Inflammatory macrophage treated with lipopolysaccharide for 1 hour (primary cell): Measurements from ENCODE around the gene MMP14.
"Not testable (repeated sequence)": the region's sequence is repeated elsewhere in the genome, so short reads cannot be mapped to it uniquely, and the experiment has no call there.

Experiments
- DNase-seq, 2 donors: peaks; one replicate each; pipeline ENCODE4 v3.0.0-alpha.2; 2020 to 2022

MMP14 gene

GRCh38 chr14:22814941-22815713, 21.3 kb upstream of the MMP14 start, which contains the start of gene SLC7A7:
Gene SLC7A7, minus strand, starts transcription at chr14:22815435. Its CDS starts 2,037 bp downstream, at chr14:22813398.
- peak; percentile 33 to 59 for DNase-seq

- DNase-seq = no peak
Observed at GRCh38 chr14:22819151-22819988, 17.0 kb upstream of the MMP14 start.

DNA sequence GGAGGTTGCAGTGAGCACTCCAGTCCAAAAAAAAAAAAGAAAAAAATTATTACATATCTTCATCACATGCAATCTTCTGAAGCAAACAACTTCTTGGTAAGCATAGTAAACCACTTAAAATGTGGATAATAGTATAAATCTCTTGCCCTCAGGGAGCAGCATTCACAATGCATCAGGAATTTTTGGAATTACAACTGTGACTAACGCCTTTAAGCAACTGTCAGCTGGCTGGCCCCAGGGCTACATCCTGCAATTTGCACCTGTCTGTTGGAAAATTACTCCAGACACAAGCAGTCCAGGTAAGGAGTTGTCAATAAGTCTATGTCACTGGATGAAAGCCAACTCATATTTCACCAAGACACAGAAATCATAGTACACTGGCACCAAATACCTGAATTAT, 15.7 kb upstream of the MMP14 start:
- no peak for DNase-seq

DNA sequence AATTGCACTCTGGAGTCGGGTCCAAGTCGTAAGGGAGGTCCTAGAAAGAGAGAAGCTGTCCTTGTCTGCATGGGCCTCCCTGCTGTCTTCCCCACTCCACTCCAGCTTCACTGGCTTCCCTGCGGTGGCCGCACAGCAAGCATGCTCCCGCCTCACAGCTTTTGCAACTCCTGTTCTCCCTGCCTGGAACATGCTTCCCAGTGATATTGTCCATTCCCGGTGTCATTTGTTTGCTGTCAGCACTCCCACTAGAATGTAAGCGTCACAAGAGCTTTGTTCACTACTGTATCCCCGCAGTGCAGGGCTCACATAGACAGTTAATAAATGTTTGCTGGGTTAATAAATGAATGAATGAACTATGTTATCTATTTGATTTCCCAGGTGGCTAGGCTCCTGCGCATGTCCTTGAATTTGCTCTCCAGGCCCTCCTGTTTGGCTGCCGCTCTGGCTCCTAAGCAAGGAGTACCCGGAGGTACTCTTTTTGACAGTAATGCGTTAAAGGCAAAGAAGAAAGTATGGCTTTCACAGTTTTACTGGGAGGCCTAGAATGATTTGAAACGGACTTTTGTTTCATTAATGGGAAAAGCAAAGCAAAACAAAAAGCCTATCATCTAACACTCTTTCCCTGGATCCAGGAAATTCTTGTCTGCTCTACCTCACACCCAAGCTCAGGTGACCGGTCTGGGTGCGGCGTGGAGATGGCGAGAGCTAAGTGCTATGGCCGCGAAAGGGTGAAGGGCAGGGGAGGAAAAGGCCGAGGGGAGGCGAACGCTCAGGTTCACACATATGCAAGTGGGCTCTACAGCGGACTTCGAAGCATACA, 15.0 kb upstream of the MMP14 start:
- no peak for DNase-seq

DNA sequence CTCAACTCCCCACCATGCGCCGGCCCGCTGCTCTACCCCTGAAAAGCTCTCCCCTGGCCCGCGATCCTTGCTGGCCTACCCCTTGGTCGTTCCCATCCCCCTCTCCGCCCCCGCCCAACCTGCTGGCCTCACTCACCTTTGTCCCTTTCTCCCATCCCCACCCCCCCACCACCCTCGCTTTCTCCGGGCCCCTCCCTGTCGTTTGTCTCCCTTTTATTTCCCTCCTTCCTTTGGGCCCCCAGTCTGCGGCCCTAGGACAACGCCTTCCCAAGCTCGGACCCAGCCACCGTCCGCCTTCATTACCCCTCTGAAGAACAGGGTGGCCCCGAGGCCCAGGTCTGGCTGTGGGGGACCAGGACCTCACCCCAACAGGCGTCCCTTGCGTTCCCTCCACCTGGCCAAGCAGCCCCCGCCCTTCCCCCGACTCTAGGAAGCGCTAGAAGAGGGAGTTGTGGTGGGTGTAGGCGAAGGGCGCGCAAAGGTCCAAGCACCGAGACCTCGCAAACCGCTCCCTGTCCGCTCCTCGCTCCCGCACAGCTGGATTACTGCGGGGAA, 14.3 kb upstream of the MMP14 start:
- DNase-seq = no peak

DNA sequence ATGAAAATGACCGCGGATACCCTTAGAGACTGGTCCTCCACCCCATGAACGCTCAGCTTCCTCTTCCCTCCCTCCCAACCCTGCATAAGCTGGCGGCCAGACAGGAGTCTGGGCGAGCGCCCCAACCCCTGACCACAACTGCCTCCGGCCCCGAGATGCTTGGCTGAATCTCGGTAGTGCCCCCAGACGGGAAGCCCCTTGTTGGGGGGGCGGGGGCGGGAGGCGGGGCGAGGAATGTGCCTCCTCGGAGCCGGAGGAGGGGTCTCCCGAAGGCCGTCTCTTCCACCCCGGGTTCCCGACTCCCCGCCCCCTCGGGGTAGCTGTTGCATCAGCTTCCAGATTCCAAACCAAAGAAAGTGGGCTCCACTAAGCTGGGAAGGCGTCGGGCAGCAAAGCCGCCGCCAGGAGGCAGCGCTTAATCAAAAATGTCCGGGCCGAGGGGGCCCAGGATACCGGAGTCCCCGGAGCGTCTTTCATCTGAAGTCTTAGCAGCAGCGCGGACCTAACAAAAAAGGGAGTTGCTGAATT, 13.8 kb upstream of the MMP14 start:
- DNase-seq = peak; percentile 69 to 79

DNA sequence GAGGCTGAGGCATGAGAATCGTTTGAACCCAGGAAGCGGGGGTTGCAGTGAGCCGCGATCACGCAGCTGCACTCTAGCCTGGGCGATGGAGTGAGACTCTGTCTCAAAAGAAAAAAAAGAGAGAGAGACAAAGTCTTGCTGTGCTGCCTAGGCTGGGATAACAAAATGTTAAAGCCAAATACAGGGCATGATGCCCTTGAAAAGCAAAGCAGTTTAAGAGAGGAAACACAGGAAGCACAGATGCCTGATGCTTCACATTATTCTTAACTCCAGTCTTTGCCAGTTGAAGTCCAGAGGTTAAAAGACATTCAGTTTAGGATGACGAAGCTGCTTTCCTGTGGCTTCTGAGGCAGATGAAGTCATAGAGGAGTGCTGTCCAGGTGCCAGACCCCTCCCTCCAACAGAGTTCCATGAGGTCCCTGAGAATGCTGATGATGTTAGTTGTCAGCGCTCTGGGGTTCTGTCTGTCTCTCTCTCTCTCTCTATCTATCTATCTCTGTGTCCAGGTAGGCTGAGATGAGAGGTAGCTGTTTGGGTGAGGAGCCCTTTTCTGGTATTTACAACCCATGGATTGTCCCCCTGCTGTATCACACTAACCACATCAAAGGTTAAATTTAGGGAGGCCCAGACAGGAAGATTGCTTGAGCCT, 11.6 kb upstream of the MMP14 start:
- DNase-seq = no peak

DNA sequence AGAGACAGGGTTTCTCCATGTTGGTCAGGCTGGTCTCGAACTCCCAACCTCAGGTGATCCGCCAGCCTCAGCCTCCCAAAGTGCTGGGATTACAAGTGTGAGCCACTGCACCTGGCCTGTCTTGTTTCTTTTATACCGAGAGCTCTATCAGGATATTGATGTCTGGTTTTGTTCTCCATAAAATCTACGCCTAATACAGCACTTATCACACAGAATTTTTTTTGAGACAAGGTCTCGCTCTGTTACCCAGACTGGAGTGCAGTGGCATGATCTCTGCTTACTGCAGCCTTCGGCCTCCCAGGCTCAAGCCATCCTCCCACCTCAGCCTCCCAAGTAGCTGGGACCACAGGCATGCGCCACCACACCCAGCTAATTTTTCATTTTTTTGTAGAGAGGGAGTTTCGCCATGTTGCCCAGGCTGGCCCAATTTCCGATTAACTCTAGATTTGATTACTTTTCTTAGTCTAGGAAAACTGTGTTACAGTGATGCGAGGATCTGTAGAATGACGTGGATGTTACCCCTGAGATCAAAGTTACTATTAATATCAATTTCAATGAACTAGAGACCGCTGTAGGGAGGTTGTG, 7.2 kb upstream of the MMP14 start:
- DNase-seq = not testable (repeated sequence)

DNA sequence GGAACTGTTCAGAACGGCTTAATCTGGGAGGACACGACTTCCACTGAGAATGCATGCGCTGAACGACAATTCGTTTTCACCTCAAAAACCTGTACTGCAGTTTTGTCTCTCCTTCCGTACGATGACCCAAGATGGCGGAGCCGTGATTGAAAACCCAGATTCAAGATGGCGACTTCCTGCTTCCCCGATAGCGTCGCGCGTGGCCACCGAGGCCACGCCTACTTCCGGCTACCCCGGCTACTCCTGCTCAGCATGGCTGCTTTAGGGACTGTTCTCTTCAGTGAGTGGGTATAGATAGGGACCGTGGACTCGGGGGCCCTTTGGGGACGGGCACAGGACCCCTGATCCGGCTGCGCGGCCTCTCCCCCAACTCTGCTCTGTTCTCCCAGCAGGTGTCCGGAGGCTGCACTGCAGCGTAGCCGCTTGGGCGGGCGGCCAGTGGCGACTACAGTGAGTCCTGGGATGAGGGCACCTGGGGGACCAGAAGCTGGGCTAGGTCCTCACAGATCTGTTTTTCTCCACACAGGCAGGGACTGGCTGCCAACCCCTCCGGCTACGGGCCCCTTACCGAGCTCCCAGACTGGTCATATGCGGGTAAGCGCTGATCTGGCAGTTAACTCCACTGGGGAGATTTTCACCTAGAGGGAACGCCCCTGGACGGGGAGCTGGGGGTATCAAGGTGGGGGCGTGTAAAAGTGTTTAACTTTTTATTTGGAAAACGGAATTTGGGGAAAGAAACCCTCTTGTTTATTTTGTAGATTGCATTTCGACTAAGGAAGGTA, 6.5 kb upstream of the MMP14 start, which contains the start of gene MRPL52:
TSS of gene MRPL52 (plus strand) at position 227 of the 782 bp plus-strand sequence. CDS start at position 253, 26 bp downstream.
- DNase-seq = peak; percentile 87 to 93

- no peak for DNase-seq
Observed at GRCh38 chr14:22830443-22831010, 5.9 kb upstream of the MMP14 start.

- DNase-seq = no peak
Observed at GRCh38 chr14:22835505-22835904, 880 bp upstream of the MMP14 start.

- peak in 1 of 2 donors; percentile 55 for DNase-seq
Observed at GRCh38 chr14:22837114-22837749, 847 bp downstream of the MMP14 start.

GRCh38 chr14:22837750-22838538, 1.6 kb downstream of the MMP14 start:
- peak in 1 of 2 donors; percentile 53 for DNase-seq

- peak in 1 of 2 donors; percentile 52 for DNase-seq
Observed at GRCh38 chr14:22838631-22839041, 2.3 kb downstream of the MMP14 start.

- no peak for DNase-seq
Observed at GRCh38 chr14:22839159-22839779, 2.9 kb downstream of the MMP14 start.

DNA sequence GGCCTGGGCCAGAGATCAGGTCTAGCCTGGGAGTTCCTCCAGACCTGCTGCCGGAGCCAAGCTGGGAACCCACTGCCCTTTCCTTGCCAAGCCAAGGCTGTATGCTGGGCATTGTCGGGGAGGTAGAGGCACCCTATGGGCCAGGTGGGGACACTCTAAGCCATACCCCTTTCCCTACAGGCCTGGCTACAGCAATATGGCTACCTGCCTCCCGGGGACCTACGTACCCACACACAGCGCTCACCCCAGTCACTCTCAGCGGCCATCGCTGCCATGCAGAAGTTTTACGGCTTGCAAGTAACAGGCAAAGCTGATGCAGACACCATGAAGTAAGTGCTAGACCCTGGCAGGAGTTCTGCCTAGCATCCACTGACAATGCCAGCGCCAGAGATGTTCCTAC, 4.9 kb downstream of the MMP14 start:
- DNase-seq = no peak

DNA sequence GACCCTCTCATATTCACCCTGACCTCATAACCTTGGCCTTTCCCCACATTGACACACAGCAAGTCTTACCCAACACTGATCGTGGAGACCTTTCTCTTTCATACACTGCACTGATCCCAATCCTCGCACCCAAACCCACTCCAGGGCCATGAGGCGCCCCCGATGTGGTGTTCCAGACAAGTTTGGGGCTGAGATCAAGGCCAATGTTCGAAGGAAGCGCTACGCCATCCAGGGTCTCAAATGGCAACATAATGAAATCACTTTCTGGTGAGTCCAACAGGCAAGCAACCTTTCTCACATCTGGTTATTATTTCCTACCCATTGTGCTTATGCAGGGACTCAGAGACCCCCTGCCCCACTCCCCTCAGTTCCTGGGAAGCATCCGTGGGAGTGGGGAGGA, 5.4 kb downstream of the MMP14 start:
- DNase-seq = no peak
